NCI-H345 treated with DMSO at 0.1 percent for 48 hours (cell line): ENCODE results near the gene RER1.

ENCODE experiments used
- DNase-seq: peaks from one replicate; lab custom pipeline; 2025; ENCODE audit not compliant: unreplicated experiment; lab: John Stamatoyannopoulos, UW

The RER1 gene

GRCh38 chr1:2405588-2406295 lies 14.1 kb downstream of the RER1 start:
- no peak for DNase-seq

- no peak for DNase-seq
Observed at GRCh38 chr1:2406451-2407041, 14.9 kb downstream of the RER1 start.

GRCh38 chr1:2407166-2407990 lies 15.7 kb downstream of the RER1 start:
- no peak for DNase-seq

GRCh38 chr1:2407991-2408275 lies 16.3 kb downstream of the RER1 start:
- no peak for DNase-seq

GRCh38 chr1:2408456-2408855 lies 16.8 kb downstream of the RER1 start:
- no peak for DNase-seq

GRCh38 chr1:2408859-2409276 lies 17.2 kb downstream of the RER1 start:
- no peak for DNase-seq

GRCh38 chr1:2409745-2410144 lies 18.1 kb downstream of the RER1 start:
- DNase-seq = no peak

GRCh38 chr1:2411801-2412394 lies 20.3 kb downstream of the RER1 start:
- DNase-seq = no peak

GRCh38 chr1:2412395-2412772 lies 20.7 kb downstream of the RER1 start, which contains the start of gene PEX10:
Gene PEX10, minus strand, starts transcription at chr1:2412564. Its CDS starts 62 bp downstream, at chr1:2412502.
- peak; percentile 82 for DNase-seq

- DNase-seq = peak; percentile 60
Observed at GRCh38 chr1:2412773-2413494, 21.3 kb downstream of the RER1 start.

DNA sequence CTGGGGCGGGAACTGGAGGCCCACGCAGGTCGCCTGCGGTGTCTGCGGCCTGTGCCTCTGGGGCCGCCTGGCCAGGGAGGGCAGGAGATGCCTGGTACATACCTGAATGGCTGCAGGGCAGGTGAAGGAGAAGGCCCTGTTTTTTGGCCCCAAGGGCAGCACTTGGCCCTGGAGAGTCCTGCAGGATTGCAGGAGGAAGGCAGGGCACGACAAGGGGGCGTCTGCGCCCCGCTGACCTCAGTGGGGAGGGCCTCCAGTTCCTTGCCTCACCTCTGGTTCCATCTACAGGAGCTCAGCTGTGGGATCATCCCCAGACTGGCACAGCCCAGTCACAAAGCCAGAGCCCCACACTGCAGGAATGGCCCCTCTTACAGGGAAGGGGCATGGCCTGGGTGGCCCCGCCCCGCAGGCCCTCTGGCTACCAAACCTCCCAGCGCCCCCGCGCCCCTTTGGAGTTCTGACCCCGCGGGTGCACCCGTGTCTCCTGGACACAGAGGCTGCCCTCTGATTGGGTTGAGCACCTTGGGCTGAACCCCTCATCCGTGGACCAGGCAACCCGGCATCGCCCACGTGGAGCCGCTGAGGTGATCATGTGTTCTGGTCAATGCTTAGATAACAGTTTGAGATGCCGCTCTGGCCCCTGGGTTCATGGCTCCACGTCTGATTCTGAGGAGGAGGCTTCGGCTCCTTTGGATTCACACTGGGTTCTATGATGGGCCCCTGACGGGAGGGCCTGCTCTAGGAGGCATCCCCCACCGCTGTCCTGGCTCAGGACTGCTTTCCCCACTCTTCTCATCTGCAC lies 22.1 kb downstream of the RER1 start:
- no peak for DNase-seq

DNA sequence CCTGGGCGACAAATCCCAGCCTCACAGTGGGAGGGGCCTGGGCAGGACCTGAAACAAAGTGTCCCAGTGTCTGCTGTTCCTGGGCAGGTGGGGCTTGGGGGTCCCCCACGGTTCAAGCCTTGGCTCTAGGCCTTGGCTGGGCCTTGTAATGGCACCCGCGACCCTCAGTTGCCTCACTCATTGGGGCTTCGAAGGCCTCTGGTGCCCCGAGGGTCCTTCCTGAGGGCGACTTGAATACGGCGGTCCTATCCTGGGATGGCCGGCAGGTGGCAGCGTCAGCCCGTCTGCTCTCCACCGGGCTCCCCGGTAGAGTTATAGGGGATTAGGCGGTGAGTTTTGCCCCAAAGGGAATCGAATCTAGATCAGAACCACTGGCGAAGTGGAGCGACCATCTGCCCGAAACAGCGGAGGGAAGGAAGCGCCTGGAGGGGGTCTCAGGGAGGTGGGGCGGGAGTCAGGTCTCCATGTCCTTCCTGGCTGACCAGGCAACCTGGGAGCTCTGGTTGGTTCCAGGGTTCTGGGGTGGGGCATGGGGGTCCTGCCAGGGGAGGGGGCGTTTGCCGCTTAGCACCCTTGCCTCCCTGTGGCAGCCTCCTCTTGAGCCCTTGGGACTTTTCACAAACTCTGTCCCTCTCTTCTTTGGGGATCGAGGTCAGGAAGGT lies 22.8 kb downstream of the RER1 start:
- DNase-seq = peak; percentile 36

DNA sequence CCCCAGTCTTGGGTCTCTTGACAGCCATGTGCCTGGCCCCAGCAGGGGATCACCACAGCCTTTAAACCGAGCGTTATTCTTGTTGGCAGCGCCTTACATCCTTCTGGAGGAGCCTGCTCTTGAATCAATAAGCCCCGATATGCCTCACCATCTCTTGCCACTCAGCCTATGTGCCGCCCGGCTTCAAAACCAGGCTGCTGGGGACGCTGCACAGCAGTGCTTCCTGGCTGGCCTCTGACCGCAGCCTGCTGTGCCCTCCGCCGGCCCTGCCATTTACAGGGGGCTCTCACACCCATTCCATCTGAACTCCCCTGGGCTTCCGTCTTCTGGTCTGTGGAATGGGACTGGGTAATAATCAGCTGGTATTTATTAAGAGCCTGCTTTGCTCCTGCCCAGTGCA lies 23.7 kb downstream of the RER1 start:
- DNase-seq = no peak

DNA sequence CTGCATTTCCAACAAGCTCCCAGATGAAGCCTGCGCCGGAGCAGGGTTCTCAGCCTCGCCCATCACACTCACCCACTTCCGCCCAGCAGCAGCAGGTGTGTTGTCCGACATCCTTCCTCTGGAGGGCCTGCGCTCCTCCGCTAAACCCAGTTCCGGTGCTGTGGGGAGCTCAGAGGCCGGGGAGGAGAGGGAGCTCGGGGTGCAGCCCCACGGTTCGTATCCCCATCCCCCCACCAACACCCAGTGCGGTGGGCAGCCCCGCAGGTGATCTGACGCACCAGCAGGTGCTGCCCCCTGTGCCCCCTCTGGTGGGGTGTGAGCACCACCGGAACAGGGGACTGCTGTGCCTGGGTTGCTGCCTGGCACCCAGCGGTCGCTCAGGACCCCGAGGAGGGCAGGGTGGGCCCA lies 24.2 kb downstream of the RER1 start:
- peak; percentile 45 for DNase-seq

DNA sequence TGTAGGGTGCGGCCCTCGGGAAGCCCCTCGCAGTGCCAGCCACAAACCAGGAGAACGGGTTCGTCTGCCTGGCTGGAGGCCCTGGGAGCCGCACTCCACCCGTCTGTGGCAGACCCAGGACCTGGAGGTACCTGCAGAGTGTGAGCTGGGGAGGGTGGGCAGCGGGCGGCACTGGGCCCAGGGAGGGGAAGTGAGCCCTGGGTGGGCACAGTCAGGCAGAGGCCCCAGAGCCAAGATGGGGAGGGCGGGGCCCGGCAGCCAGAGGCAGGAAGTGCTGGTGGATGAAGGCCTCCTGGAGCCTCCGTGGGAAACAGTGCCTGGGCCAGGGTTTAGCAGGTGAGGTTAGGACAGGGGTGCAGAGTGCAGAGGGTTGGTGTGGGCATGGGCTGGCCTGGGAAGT lies 24.8 kb downstream of the RER1 start:
- DNase-seq = no peak

DNA sequence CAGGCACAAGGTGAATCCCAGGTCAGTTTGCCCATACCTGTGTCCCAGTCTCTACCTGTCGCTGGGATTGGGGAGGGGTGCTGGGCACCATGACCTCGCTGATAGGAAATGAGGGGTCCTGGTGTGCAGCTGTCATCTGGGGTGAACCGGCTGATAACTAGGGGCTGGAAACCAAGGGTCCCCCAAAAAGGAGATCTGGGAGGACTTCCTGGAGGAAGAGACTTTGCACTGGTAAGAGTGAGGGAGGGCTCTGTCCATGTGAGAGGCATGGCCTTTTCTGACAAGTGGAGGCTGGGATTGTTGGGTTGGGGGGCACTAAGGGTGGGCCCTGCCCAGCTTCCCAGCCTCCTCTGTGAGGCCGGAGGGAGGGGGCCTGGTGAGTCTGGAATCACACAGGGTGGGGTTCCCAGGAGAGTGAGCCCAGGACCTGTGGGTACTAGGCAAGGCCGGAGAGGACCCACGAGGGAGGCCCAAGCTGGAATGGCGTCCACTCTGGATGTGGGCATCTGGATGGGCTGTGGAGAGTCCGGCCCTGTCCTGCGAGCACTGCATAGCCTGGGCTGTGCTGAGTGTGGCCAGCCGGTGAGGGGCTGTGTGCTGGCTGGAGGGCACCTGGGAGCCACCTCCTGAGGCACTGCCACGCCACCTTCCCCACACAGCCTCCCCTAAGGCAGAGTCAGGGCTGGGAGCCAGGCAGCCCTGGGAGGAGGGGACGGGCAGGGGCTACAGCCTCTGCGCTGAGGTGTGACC lies 25.6 kb downstream of the RER1 start:
- no peak for DNase-seq

DNA sequence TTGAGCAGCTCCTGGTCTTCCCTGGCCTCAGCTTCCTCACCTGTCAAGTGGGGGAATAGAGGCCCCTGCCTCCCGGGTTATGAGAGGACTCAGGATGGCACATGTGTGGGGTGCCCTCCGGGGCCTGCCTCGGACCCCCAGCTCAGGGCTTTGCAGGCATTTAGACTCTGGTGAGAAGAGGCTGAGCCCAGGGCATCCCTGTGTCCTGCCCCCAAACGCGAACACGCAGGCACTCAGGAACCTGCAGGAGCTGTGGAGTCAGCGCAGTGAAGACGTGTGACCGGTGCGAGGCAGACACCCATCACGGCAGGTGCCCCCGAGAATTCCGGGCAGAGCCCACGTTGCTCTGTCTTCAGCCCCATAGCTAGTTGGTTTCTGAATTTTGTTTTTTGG lies 26.2 kb downstream of the RER1 start:
- DNase-seq = no peak

GRCh38 chr1:2418791-2419320 lies 27.2 kb downstream of the RER1 start:
- no peak for DNase-seq

DNA sequence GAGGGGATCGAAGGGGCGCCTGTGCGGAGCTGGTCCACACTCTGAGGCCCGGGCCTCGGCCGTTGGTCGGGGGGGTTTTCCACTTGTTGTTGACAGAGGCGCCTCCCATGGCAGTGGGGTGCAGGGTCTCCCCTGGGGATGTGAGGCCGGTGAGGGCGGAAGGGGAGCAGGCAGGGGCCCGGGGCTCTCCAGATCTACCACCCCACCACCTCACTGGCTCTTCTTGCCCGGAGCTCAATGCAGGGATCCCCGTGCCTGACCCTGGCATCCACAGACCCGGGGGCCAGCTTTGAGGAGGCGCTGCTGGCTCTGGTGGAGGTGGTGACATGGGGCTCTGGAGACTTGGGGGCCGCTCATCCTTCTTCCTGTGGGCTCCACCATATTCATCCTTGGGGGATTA lies 27.8 kb downstream of the RER1 start:
- no peak for DNase-seq
